H1 (cell line): Measurements from ENCODE around the gene MEF2D.

ENCODE experiments used
- ASH2L ChIP-seq: fragments of 200-600, 300-600 bp; sonication (generic); IDR thresholded peaks from one replicate; pipeline ENCODE4 v1.7.1; 2017; ENCODE audit warnings: low read length
- CBX8 ChIP-seq: fragments of 300-800, 300-1000 bp; sonication (generic); IDR thresholded peaks from 2 replicates; pipeline ENCODE4 v1.7.1; 2016; ENCODE audit warnings: low read depth, low read length, borderline replicate concordance
- CEBPB ChIP-seq: IDR thresholded peaks from 2 replicates; pipeline ENCODE4 v1.6.1; 2012; ENCODE audit warnings: low read depth, low read length
- CTCF ChIP-seq, 3 experiments: IDR thresholded peaks; 1 replicate in 2 of 3; 2 replicates in 1 of 3; pipeline versions ENCODE4 v1.5.1 to v1.6.1; 2011; ENCODE audit warnings: low read length in 3 of 3, mild to moderate bottlenecking in 3 of 3, inconsistent platforms in 2 of 3, low read depth in 1 of 3, moderate library complexity in 1 of 3; ENCODE audit not compliant: insufficient read depth in 1 of 3; ENCODE audit errors: control extremely low read depth in 1 of 3
- EZH2 ChIP-seq: fragments of 200-600 bp; sonication (generic); IDR thresholded peaks from 2 replicates; pipeline ENCODE4 v1.7.1; 2012; ENCODE audit warnings: low read depth, mild to moderate bottlenecking, moderate library complexity, low read length, inconsistent platforms; ENCODE audit not compliant: severe bottlenecking
- KDM1A ChIP-seq: fragments of 200-600, 300-600 bp; sonication (generic); IDR thresholded peaks from 2 replicates; pipeline ENCODE4 v1.7.1; 2016; ENCODE audit warnings: mild to moderate bottlenecking, low read length, borderline replicate concordance
- POLR2A ChIP-seq, 2 experiments: IDR thresholded peaks; 1 replicate in 1 of 2; 2 replicates in 1 of 2; pipeline ENCODE4 v1.6.1; 2011; ENCODE audit warnings: low read depth in 2 of 2, low read length in 2 of 2, mild to moderate bottlenecking in 2 of 2; ENCODE audit errors: control extremely low read depth in 1 of 2
- SP1 ChIP-seq: IDR thresholded peaks from 2 replicates; pipeline ENCODE4 v1.6.1; 2011; ENCODE audit warnings: low read depth, low read length
- TEAD4 ChIP-seq: IDR thresholded peaks from 2 replicates; pipeline ENCODE4 v1.6.1; 2012; ENCODE audit warnings: low read depth, low read length, inconsistent platforms, mixed read lengths
- YY1 ChIP-seq: IDR thresholded peaks from 2 replicates; pipeline ENCODE4 v1.6.1; 2011; ENCODE audit warnings: low read depth, mild to moderate bottlenecking, low read length

GRCh38 chr1:156468693-156469345, 31.8 kb downstream of the MEF2D start:
- TF ChIP-seq POLR2A (IDR thresholded peaks at IDR 0.05; ENCODE audit: control extremely low read depth in 1 of 2, low read depth in 2 of 2, low read length in 2 of 2) (no peak), ASH2L (no peak), CTCF (IDR thresholded peaks at IDR 0.05; ENCODE audit: control extremely low read depth in 1 of 3, insufficient read depth in 1 of 3, low read depth in 1 of 3, low read length in 3 of 3) (no peak), SP1 (no peak), CEBPB (no peak), EZH2 (no peak), KDM1A (no peak), TEAD4 (no peak), CBX8 (no peak), YY1 (no peak)
